Measurements from ENCODE around the gene SNX25.

GRCh38 chr4:185394568-185395237 is 185.3 kb downstream of the SNX25 start:
- TF ChIP-seq POLR2A (IDR thresholded peaks at IDR 0.05) = no peak
- no peak for TF ChIP-seq CTCF (IDR thresholded peaks at IDR 0.05)
